Measurements from ENCODE around the gene RAD51B. TPM values are rescaled to one million over a fixed set of nuclear protein-coding genes. Genes with fewer than 3 reads are reported as not detected.

The RAD51B gene
- total RNA-seq, 1 experiment from 2014 or later: 8.5 TPM

DNA sequence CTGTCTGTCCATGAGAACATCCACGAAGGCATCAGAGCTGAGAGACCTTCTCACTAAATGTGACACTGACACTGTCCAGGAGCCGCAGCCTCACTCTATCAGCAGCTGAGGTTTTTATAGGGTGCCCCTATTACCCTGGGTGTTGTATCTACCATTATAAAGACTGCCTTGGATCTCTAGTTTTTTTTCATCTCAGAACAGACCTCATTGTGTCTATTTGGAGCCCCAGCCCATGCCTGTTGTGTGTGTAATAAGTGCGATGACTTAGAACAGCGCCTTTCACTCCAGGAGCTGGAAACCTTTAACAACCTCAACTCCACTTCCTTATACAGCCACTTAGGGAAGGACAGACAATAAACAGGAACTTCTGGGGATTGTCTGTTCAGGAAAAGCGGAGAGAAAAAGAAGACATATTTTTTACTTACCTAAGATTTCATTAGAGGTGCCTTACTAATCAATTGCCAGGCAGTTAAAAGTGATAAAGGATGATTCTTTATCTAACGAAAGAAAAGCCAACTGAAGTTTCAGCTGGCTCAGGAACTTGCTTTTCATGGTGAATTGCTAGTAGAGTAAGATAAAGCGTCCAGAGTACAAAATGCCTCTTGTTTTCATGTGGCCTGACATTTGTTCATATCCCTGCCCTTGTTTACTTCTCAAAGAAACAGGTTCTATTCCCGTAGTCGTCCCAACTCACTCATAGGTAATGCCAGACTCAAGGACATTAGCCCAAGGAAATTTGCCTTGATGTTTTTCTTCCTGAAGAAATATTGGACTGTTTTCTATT is 420.6 kb downstream of the RAD51B start:
- intact Hi-C loops (cut with micrococcal nuclease; ENCODE audit: unreplicated experiment) (loop anchor here (10.0 kb wide), 2 partner anchors 95 to 155 kb away; no protein-coding TSS in a partner anchor), in situ Hi-C loops (cut with HindIII; ENCODE audit: low pct_unique_long_range_greater_than_20kb, low sequenced_read_pairs) (no loop called here)
- H3K9me3 ChIP-seq (ENCODE audit: control insufficient read depth, insufficient read depth, low read depth, low read length): no peaks in the 10 kb centered on the region
- no peaks in the 10 kb centered on the region for H3K27me3 ChIP-seq (ENCODE audit: control insufficient read depth, insufficient read depth, low read length)
- TF ChIP-seq, protein P1, sequence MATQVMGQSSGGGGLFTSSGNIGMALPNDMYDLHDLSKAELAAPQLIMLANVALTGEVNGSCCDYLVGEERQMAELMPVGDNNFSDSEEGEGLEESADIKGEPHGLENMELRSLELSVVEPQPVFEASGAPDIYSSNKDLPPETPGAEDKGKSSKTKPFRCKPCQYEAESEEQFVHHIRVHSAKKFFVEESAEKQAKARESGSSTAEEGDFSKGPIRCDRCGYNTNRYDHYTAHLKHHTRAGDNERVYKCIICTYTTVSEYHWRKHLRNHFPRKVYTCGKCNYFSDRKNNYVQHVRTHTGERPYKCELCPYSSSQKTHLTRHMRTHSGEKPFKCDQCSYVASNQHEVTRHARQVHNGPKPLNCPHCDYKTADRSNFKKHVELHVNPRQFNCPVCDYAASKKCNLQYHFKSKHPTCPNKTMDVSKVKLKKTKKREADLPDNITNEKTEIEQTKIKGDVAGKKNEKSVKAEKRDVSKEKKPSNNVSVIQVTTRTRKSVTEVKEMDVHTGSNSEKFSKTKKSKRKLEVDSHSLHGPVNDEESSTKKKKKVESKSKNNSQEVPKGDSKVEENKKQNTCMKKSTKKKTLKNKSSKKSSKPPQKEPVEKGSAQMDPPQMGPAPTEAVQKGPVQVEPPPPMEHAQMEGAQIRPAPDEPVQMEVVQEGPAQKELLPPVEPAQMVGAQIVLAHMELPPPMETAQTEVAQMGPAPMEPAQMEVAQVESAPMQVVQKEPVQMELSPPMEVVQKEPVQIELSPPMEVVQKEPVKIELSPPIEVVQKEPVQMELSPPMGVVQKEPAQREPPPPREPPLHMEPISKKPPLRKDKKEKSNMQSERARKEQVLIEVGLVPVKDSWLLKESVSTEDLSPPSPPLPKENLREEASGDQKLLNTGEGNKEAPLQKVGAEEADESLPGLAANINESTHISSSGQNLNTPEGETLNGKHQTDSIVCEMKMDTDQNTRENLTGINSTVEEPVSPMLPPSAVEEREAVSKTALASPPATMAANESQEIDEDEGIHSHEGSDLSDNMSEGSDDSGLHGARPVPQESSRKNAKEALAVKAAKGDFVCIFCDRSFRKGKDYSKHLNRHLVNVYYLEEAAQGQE (IDR thresholded peaks at IDR 0.05; ENCODE audit: insufficient read depth in 1 of 2, low read depth in 2 of 2, low read length in 1 of 2): no peak
- TF ChIP-seq TCF7L2 (IDR thresholded peaks at IDR 0.05; ENCODE audit: low read depth, low read length) (no peak), POLR2AphosphoS5 (IDR thresholded peaks at IDR 0.05; ENCODE audit: low read depth, low read length) (no peak), SIN3A (IDR thresholded peaks at IDR 0.05; ENCODE audit: borderline replicate concordance, insufficient read depth, low read depth, low read length) (no peak)
- TF ChIP-seq, protein P2, sequence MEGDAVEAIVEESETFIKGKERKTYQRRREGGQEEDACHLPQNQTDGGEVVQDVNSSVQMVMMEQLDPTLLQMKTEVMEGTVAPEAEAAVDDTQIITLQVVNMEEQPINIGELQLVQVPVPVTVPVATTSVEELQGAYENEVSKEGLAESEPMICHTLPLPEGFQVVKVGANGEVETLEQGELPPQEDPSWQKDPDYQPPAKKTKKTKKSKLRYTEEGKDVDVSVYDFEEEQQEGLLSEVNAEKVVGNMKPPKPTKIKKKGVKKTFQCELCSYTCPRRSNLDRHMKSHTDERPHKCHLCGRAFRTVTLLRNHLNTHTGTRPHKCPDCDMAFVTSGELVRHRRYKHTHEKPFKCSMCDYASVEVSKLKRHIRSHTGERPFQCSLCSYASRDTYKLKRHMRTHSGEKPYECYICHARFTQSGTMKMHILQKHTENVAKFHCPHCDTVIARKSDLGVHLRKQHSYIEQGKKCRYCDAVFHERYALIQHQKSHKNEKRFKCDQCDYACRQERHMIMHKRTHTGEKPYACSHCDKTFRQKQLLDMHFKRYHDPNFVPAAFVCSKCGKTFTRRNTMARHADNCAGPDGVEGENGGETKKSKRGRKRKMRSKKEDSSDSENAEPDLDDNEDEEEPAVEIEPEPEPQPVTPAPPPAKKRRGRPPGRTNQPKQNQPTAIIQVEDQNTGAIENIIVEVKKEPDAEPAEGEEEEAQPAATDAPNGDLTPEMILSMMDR (IDR thresholded peaks at IDR 0.05): no peak
- H3K4me3 ChIP-seq (ENCODE audit: low read depth in 2 of 2, low read length in 2 of 2): no peak overlapping the region
- no peak for ATAC-seq
- no peak for DNase-seq (ENCODE audit: low read depth, low spot score)
- H3K4me1 ChIP-seq (ENCODE audit: control insufficient read depth, insufficient read depth, low read length): no peaks in the 10 kb centered on the region
- no TSS peak for BruUV-seq (replicated peaks)
- no peaks in the 10 kb centered on the region for H3K36me3 ChIP-seq (ENCODE audit: control insufficient read depth, insufficient read depth, low read length)
- ChIA-PET POLR2A (no interaction called here), CTCF (no interaction called here)
- H3K27ac ChIP-seq (ENCODE audit: low read length): peak overlapping the region; percentile 72; the same call in 1 of the 2 replicates

DNA sequence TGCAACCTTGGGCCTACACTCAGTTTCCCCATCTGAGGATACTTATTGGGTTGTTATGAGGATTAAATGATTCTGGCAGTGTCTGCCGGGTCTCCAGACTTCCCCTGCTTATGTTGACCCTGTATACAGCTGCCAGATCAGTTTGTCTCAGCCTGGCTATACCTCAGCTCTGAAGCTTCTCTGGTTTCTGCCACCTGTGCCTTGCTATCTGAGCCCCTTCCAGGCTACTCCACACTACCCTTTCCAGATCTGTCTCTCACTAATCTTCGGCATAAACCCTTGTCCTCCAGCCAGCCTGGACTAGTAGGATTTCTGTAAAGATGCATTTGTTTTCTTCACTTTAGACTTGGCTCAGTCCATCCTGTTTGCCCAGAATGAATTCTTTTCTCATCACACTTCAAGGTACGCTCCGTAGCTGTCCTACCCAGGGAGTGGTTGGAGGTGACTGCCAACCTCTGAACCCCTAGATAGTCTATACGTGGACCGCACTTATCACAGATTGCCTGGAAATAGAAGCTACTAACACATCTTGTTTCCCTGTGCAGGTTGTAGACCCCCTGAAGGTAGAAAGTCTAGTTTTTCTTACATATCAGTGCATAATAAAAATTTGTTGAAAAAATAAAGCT is 422.4 kb downstream of the RAD51B start:
- Histone ChIP-seq H3K27ac (ENCODE audit: low read length) (peak overlapping the region; percentile 70), H3K4me3 (ENCODE audit: low read depth in 2 of 2, low read length in 2 of 2) (no peak overlapping the region), H3K27me3 (ENCODE audit: control insufficient read depth, insufficient read depth, low read length) (no peaks in the 10 kb centered on the region), H3K9me3 (ENCODE audit: control insufficient read depth, insufficient read depth, low read depth, low read length) (no peaks in the 10 kb centered on the region), H3K36me3 (ENCODE audit: control insufficient read depth, insufficient read depth, low read length) (no peaks in the 10 kb centered on the region), H3K4me1 (ENCODE audit: control insufficient read depth, insufficient read depth, low read length) (peaks cover 14% of the 10 kb centered on the region)
- no peak for TF ChIP-seq SIN3A (IDR thresholded peaks at IDR 0.05; ENCODE audit: borderline replicate concordance, insufficient read depth, low read depth, low read length)
- no peak for TF ChIP-seq TCF7L2 (IDR thresholded peaks at IDR 0.05; ENCODE audit: low read depth, low read length)
- TF ChIP-seq POLR2AphosphoS5 (IDR thresholded peaks at IDR 0.05; ENCODE audit: low read depth, low read length): no peak
- TF ChIP-seq, protein P1 (IDR thresholded peaks at IDR 0.05; ENCODE audit: insufficient read depth in 1 of 2, low read depth in 2 of 2, low read length in 1 of 2): no peak
- TF ChIP-seq, protein P2 (IDR thresholded peaks at IDR 0.05): no peak
- in situ Hi-C loops (cut with HindIII; ENCODE audit: low pct_unique_long_range_greater_than_20kb, low sequenced_read_pairs) (no loop called here), intact Hi-C loops (cut with micrococcal nuclease; ENCODE audit: unreplicated experiment) (loop anchor here (10.0 kb wide), 1 partner anchor 157 kb away; no protein-coding TSS in a partner anchor)
- ChIA-PET POLR2A (no interaction called here), CTCF (interaction anchor here (1.2 kb wide), 1 partner anchor 302 kb away, joined by 3 read pairs; no protein-coding TSS in a partner anchor)
- no peak for ATAC-seq
- BruUV-seq (replicated peaks): no TSS peak
- DNase-seq (ENCODE audit: low read depth, low spot score): no peak
